HK-2 (cell line): Measurements from ENCODE around the gene SSU72.
"Not testable (repeated sequence)": the region's sequence is repeated elsewhere in the genome, so short reads cannot be mapped to it uniquely, and the experiment has no call there.

Source experiments
- DNase-seq: peaks from one replicate; pipeline ENCODE4 v3.0.0-alpha.2; 2018; ENCODE audit not compliant: unreplicated experiment

The SSU72 gene

GRCh38 chr1:1540818-1541628 lies 33.6 kb downstream of the SSU72 start:
- DNase-seq: no peak

- DNase-seq: no peak
Measured at GRCh38 chr1:1540090-1540817, 34.4 kb downstream of the SSU72 start, which contains the start of gene TMEM240. TMEM240 (minus strand) TSS chr1:1540624; CDS start chr1:1540346, 278 bp downstream.

- no peak for DNase-seq
Measured at GRCh38 chr1:1539310-1540089, 35.2 kb downstream of the SSU72 start.

- DNase-seq: no peak
Measured at GRCh38 chr1:1538989-1539309, 35.7 kb downstream of the SSU72 start.

- DNase-seq: no peak
Measured at GRCh38 chr1:1538334-1538733, 36.3 kb downstream of the SSU72 start.

- DNase-seq: no peak
Measured at GRCh38 chr1:1537626-1538250, 36.9 kb downstream of the SSU72 start.

- DNase-seq: no peak
Measured at GRCh38 chr1:1536938-1537546, 37.6 kb downstream of the SSU72 start.

- DNase-seq: no peak
Measured at GRCh38 chr1:1536019-1536937, 38.4 kb downstream of the SSU72 start.

- no peak for DNase-seq
Measured at GRCh38 chr1:1535201-1536018, 39.3 kb downstream of the SSU72 start.

- no peak for DNase-seq
Measured at GRCh38 chr1:1534401-1535154, 40.1 kb downstream of the SSU72 start.

- not testable (repeated sequence) for DNase-seq
Measured at GRCh38 chr1:1533894-1534291, 40.8 kb downstream of the SSU72 start.

- not testable (repeated sequence) for DNase-seq
Measured at GRCh38 chr1:1533176-1533893, 41.3 kb downstream of the SSU72 start.

- no peak for DNase-seq
Measured at GRCh38 chr1:1531947-1532346, 42.7 kb downstream of the SSU72 start.

- DNase-seq: no peak
Measured at GRCh38 chr1:1529936-1530335, 44.7 kb downstream of the SSU72 start.

GRCh38 chr1:1529321-1529720 lies 45.3 kb downstream of the SSU72 start:
- DNase-seq: no peak

GRCh38 chr1:1528301-1529267 lies 46.1 kb downstream of the SSU72 start:
- no peak for DNase-seq
